Lung (tissue), 12 donors: Measurements from ENCODE around the gene EAF1. TPM values are rescaled to one million over a fixed set of nuclear protein-coding genes. Genes with fewer than 3 reads are reported as not detected.

Experiments
- ATAC-seq: fragments of 200-7000 bp; cut with Tn5 transposase; one replicate; pipeline ENCODE4 v1.9.1; 2020; ENCODE audit warnings: moderate number of reproducible peaks; ENCODE audit not compliant: insufficient read depth, low FRiP score
- DNase-seq, 3 donors: peaks; one replicate each; pipeline ENCODE4 v3.0.0-alpha.2; 2013 to 2017
- H3K27ac ChIP-seq, 2 donors: one replicate each; pipeline ENCODE4 v1.5.1; 2013; ENCODE audit warnings: mild to moderate bottlenecking in 2 of 2, moderate library complexity in 2 of 2, control low read depth in 1 of 2, inconsistent platforms in 1 of 2, low read depth in 1 of 2, low read length in 1 of 2
- H3K27me3 ChIP-seq, 3 donors: one replicate each; pipeline ENCODE4 v1.5.1; 2013; ENCODE audit warnings: low read length in 2 of 3; ENCODE audit not compliant: control insufficient read depth in 3 of 3, insufficient read depth in 3 of 3
- H3K36me3 ChIP-seq, 4 donors: one replicate each; pipeline ENCODE4 v1.5.1; 2013; ENCODE audit warnings: low read length in 4 of 4, mild to moderate bottlenecking in 1 of 4, moderate library complexity in 1 of 4; ENCODE audit not compliant: control insufficient read depth in 4 of 4, insufficient read depth in 4 of 4
- H3K4me1 ChIP-seq, 5 donors: one replicate each; pipeline ENCODE4 v1.5.1; 2013; ENCODE audit warnings: low read length in 5 of 5, mild to moderate bottlenecking in 2 of 5, moderate library complexity in 1 of 5; ENCODE audit not compliant: control insufficient read depth in 5 of 5, insufficient read depth in 5 of 5
- H3K4me3 ChIP-seq: one replicate; pipeline ENCODE4 v1.5.1; 2013; ENCODE audit warnings: mild to moderate bottlenecking, control low read depth, moderate library complexity
- H3K9ac ChIP-seq, 2 donors: one replicate each; pipeline ENCODE4 v1.5.1; 2013; ENCODE audit warnings: low read length in 2 of 2, control low read depth in 1 of 2; ENCODE audit not compliant: insufficient read depth in 1 of 2
- H3K9me3 ChIP-seq, 4 donors: one replicate each; pipeline ENCODE4 v1.5.1; 2013; ENCODE audit warnings: low read length in 3 of 4, mild to moderate bottlenecking in 1 of 4, moderate library complexity in 1 of 4; ENCODE audit not compliant: control insufficient read depth in 4 of 4, insufficient read depth in 3 of 4
- WGBS, 2 donors: extraction: QIAGEN DNeasy Blood & Tissue Kit; methylation state at CpG; one replicate each; pipeline ENCODE4 v1.1.7; 2013; 5-methylcytosine and 5-hydroxymethylcytosine counted together
- polyA plus RNA-seq, 2 donors: library from polyadenylated mRNA; stranded (reverse); fragments of 200-250 nt; gene quantifications; one replicate each; pipeline ENCODE4 v1.2.1, GENCODE V29; 2013
- total RNA-seq, 2 donors: library from RNA; depleted of rRNA in 1 of 2; stranded (reverse); fragments of >200 nt in 1 of 2; gene quantifications; one replicate each; pipeline ENCODE4 v1.2.1, GENCODE V29; 2014 to 2021
- TF ChIP-seq, protein P1 (sequence below): IDR thresholded peaks from 2 replicates; pipeline ENCODE4 v1.5.1; 2012; ENCODE audit warnings: mild to moderate bottlenecking; ENCODE audit errors: control extremely low read depth, extremely low read depth
- donor health status: control.
- donor health status: control.
- donor health status: Bipolar disorder and iron deficiency.
- donor health status: healthy.
- donor health status: DM: yes; HTN: yes; CAD: no.

The EAF1 gene
- total and polyA plus RNA-seq, 4 donors, result 5.5 to 25.3 (median 17.0) TPM

GRCh38 chr3:15401936-15402335, 25.5 kb upstream of the EAF1 start:
- no peak overlapping the region for H3K4me3 ChIP-seq
- TF ChIP-seq, protein P1, sequence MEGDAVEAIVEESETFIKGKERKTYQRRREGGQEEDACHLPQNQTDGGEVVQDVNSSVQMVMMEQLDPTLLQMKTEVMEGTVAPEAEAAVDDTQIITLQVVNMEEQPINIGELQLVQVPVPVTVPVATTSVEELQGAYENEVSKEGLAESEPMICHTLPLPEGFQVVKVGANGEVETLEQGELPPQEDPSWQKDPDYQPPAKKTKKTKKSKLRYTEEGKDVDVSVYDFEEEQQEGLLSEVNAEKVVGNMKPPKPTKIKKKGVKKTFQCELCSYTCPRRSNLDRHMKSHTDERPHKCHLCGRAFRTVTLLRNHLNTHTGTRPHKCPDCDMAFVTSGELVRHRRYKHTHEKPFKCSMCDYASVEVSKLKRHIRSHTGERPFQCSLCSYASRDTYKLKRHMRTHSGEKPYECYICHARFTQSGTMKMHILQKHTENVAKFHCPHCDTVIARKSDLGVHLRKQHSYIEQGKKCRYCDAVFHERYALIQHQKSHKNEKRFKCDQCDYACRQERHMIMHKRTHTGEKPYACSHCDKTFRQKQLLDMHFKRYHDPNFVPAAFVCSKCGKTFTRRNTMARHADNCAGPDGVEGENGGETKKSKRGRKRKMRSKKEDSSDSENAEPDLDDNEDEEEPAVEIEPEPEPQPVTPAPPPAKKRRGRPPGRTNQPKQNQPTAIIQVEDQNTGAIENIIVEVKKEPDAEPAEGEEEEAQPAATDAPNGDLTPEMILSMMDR, result no peak
- WGBS, 2 donors, result 91 to 94% methylated on average over 4 of the region's 4 CpGs
- no peaks in the 10 kb centered on the region for H3K27me3 ChIP-seq
- H3K4me1 ChIP-seq, result no peaks in the 10 kb centered on the region
- DNase-seq (no peak), ATAC-seq (no peak)
- H3K27ac ChIP-seq, result no peak overlapping the region
- no peak overlapping the region for H3K9ac ChIP-seq
- H3K9me3 ChIP-seq, result peaks cover 0 to 6% (median 2%) of the 10 kb centered on the region in 4 donors
- H3K36me3 ChIP-seq, result no peaks in the 10 kb centered on the region

DNA sequence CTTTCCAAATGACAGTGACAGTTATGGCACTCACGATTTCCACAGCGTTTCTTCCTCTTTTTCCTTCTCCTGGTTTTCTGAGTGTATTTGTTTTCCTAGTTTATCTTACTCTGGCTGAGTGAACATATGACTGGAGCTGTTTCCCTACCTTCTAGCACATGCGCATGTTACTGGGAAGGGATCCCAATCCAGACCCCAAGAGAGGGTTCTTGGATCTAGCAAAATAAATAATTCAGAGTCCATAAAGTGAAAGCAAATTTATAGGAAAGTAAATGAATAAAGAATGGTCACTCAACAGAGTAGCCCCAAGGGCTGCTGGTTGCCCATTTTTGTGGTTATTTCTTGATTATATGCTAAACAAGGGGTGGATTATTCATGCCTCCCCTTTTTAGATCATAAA, 23.9 kb upstream of the EAF1 start:
- no peak overlapping the region for H3K9ac ChIP-seq
- H3K36me3 ChIP-seq, result no peaks in the 10 kb centered on the region
- no peak overlapping the region for H3K4me3 ChIP-seq
- no peak overlapping the region for H3K27ac ChIP-seq
- TF ChIP-seq, protein P1, result no peak
- ATAC-seq (no peak), DNase-seq (no peak)
- H3K27me3 ChIP-seq, result no peaks in the 10 kb centered on the region
- H3K9me3 ChIP-seq, result peaks cover 0 to 2% (median 0%) of the 10 kb centered on the region in 4 donors
- WGBS, 2 donors, result 53 to 70% methylated on average over 3 of the region's 3 CpGs
- no peaks in the 10 kb centered on the region for H3K4me1 ChIP-seq

DNA sequence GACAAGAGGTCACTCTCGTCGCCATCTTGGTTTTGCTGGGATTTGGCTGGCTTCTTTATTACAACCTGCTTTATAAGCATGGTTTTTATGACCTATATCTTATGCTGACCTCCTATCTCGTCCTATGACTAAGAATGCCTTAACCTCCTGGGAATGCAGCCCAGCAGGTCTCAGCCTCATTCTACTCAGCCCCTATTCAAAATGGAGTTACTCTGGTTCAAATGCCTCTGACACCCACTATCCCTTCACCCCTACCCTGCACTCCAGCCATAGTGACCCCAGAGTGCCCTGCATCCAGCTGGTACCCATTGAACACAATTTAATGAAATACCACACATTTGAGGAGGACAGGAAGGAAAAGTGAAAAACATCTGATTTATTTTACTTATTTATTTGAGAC, 23.4 kb upstream of the EAF1 start:
- ATAC-seq, result no peak
- peaks cover 0 to 2% (median 0%) of the 10 kb centered on the region in 4 donors for H3K9me3 ChIP-seq
- DNase-seq, result no peak
- TF ChIP-seq, protein P1, result no peak
- 92 to 97% methylated on average over 3 of the region's 3 CpGs for WGBS, 2 donors
- no peaks in the 10 kb centered on the region for H3K27me3 ChIP-seq
- H3K4me3 ChIP-seq, result no peak overlapping the region
- peaks cover 0 to 4% (median 0%) of the 10 kb centered on the region in 4 donors for H3K36me3 ChIP-seq
- no peaks in the 10 kb centered on the region for H3K4me1 ChIP-seq
- no peak overlapping the region for H3K9ac ChIP-seq
- no peak overlapping the region for H3K27ac ChIP-seq

DNA sequence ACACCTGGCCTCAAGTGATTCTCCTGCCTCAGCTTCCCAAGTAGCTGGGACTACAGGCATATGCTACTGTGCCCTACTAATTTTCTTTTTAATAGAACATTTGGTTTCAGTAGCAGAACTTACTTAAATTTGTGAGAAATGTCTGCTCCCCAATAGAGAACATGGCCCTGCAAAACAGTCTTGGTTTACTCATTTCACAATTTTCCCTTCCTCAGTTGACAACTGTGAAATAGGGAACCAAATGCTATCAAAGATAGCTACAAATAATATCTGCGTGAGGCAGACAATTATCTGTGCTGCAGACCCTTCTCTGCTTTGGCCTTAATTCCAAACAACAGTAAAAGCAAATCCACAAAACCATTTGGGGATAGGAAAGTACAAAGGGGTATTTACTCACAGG, 22.6 kb upstream of the EAF1 start:
- no peak for DNase-seq
- no peaks in the 10 kb centered on the region for H3K27me3 ChIP-seq
- ATAC-seq, result no peak
- peaks cover 0 to 2% (median 0%) of the 10 kb centered on the region in 4 donors for H3K9me3 ChIP-seq
- H3K27ac ChIP-seq, result no peak overlapping the region
- TF ChIP-seq, protein P1, result no peak
- peaks cover 0 to 6% (median 0%) of the 10 kb centered on the region in 4 donors for H3K36me3 ChIP-seq
- 28 to 69% methylated on average over 1 of the region's 1 CpG for WGBS, 2 donors
- H3K9ac ChIP-seq, result no peak overlapping the region
- H3K4me3 ChIP-seq, result no peak overlapping the region
- no peaks in the 10 kb centered on the region for H3K4me1 ChIP-seq
